Endothelial cell of umbilical vein (primary cell): Measurements from ENCODE around the gene BCS1L. TPM values are rescaled to one million over a fixed set of nuclear protein-coding genes. Genes with fewer than 3 reads are reported as not detected.

Source experiments
- BruUV-seq: library from RNA; stranded (reverse); fragments of 400-500 nt; replicated peaks from 2 replicates; lab custom pipeline; 2021; lab: Mats Ljungman, UMichigan
- CTCF ChIA-PET: fragments of 300-600, 350-600 bp; sonication (Branson Sonifier 250); formaldehyde crosslinking; loops from one replicate; lab custom pipeline; 2021; ENCODE audit warnings: antibody characterized with exemption, inconsistent platforms; lab: Charles Lee
- POLR2A ChIA-PET: fragments of 300-600, 350-600 bp; sonication (Branson Sonifier 250); formaldehyde crosslinking; loops from one replicate; lab custom pipeline; 2021; ENCODE audit warnings: antibody characterized with exemption, inconsistent platforms; lab: Charles Lee
- DNase-seq: peaks from one replicate; pipeline ENCODE4 v3.0.0-alpha.2; 2011; ENCODE audit warnings: low read depth, low spot score
- FAIRE-seq: peaks from 2 replicates; lab custom pipeline; 2011; peaks lifted over from hg19 to GRCh38; lab: Jason Lieb, UNC
- H2AFZ ChIP-seq: 2 replicates; pipeline ENCODE4 v1.6.0; 2012; ENCODE audit warnings: low read depth, low read length, control low read depth, inconsistent platforms
- H3K27ac ChIP-seq: 2 replicates; pipeline ENCODE4 v1.5.1; 2011; ENCODE audit warnings: low read depth, mild to moderate bottlenecking, control low read depth, low read length, moderate library complexity; ENCODE audit not compliant: insufficient read depth
- H3K27me3 ChIP-seq, 2 experiments: 2 replicates each; pipeline versions ENCODE4 v1.6.0 to v1.6.1; 2011; ENCODE audit warnings: low read length in 2 of 2, mixed read lengths in 1 of 2; ENCODE audit not compliant: control insufficient read depth in 2 of 2, insufficient read depth in 2 of 2
- H3K36me3 ChIP-seq, 2 experiments: 2 replicates in 1 of 2; 3 replicates in 1 of 2; pipeline ENCODE4 v1.5.1; 2011; ENCODE audit warnings: low read length in 2 of 2, mild to moderate bottlenecking in 1 of 2, moderate library complexity in 1 of 2; ENCODE audit not compliant: control insufficient read depth in 2 of 2, insufficient read depth in 2 of 2; ENCODE audit errors: extremely low read depth in 1 of 2
- H3K4me1 ChIP-seq: 3 replicates; pipeline ENCODE4 v1.5.1; 2011; ENCODE audit warnings: mild to moderate bottlenecking, low read length; ENCODE audit not compliant: control insufficient read depth, insufficient read depth; ENCODE audit errors: extremely low read depth
- H3K4me2 ChIP-seq: 2 replicates; pipeline ENCODE4 v1.6.1; 2011; ENCODE audit warnings: low read length, control low read depth, mixed read lengths; ENCODE audit not compliant: insufficient read depth
- H3K4me3 ChIP-seq, 3 experiments: fragments of 200-600 bp in 1 of 3; sonication (generic), shearing (Covaris generic) in 1 of 3; replicated peaks in 1 of 3; 2 replicates each; pipeline ENCODE4 v1.5.1; 2011 to 2016; ENCODE audit warnings: control low read depth in 3 of 3, low read length in 3 of 3, mild to moderate bottlenecking in 2 of 3, inconsistent platforms in 1 of 3, low read depth in 1 of 3, moderate library complexity in 1 of 3; ENCODE audit not compliant: insufficient read depth in 1 of 3
- H3K79me2 ChIP-seq: 2 replicates; pipeline ENCODE4 v1.6.0; 2012; ENCODE audit warnings: low read length, inconsistent platforms; ENCODE audit not compliant: control insufficient read depth, insufficient read depth
- H3K9ac ChIP-seq: replicated peaks from 2 replicates; pipeline ENCODE3; 2011; ENCODE audit warnings: low read length, control low read depth; ENCODE audit not compliant: insufficient read depth; ENCODE audit errors: extremely low read depth
- H3K9me1 ChIP-seq: replicated peaks from 3 replicates; pipeline ENCODE4 v1.6.0; 2011; ENCODE audit warnings: mild to moderate bottlenecking, low read length; ENCODE audit not compliant: control insufficient read depth, insufficient read depth; ENCODE audit errors: extremely low read depth
- H3K9me3 ChIP-seq: replicated peaks from 2 replicates; pipeline ENCODE4 v1.5.1; 2012; ENCODE audit warnings: low read length, inconsistent platforms; ENCODE audit not compliant: control insufficient read depth, insufficient read depth
- H4K20me1 ChIP-seq: replicated peaks from 2 replicates; pipeline ENCODE3; 2011; ENCODE audit warnings: mild to moderate bottlenecking, low read length; ENCODE audit not compliant: control insufficient read depth, insufficient read depth; ENCODE audit errors: extremely low read depth
- EZH2 ChIP-seq: IDR thresholded peaks from 2 replicates; pipeline ENCODE4 v1.6.1; 2012; ENCODE audit warnings: borderline replicate concordance, low read depth, mild to moderate bottlenecking, moderate library complexity, low read length, inconsistent platforms; ENCODE audit not compliant: severe bottlenecking
- FOS ChIP-seq: IDR thresholded peaks from 2 replicates; pipeline ENCODE4 v1.6.1; 2011; ENCODE audit warnings: mild to moderate bottlenecking, low read length, moderate library complexity, borderline replicate concordance; ENCODE audit not compliant: insufficient read depth
- GATA2 ChIP-seq: IDR thresholded peaks from 2 replicates; pipeline ENCODE4 v1.7.0; 2011; ENCODE audit warnings: low read depth, mild to moderate bottlenecking, moderate library complexity, mixed read lengths, low read length; ENCODE audit not compliant: insufficient read length, insufficient read depth
- POLR2A ChIP-seq: IDR thresholded peaks from 2 replicates; pipeline ENCODE4 v1.6.1; 2012; ENCODE audit warnings: low read depth, mild to moderate bottlenecking, control low read depth, low read length
- dilution Hi-C: fragments of 300-500 bp; cut with MboI; formaldehyde crosslinking; loops from one replicate; pipeline ENCODE4 v1.15.0; 2019; ENCODE audit warnings: low sequenced_read_pairs; ENCODE audit not compliant: extremely low pct_ligation_motif_present
- intact Hi-C: fragments of 100-400 bp; cut with micrococcal nuclease; formaldehyde crosslinking; loops from one replicate; pipeline ENCODE4 v1.10.0; 2022
- polyA plus RNA-seq, 4 experiments: library from polyadenylated mRNA; depleted of rRNA in 3 of 4; stranded (reverse) in 3 of 4; unstranded in 1 of 4; fragments of >200 nt; gene quantifications; 2 replicates each; pipeline versions ENCODE4 v1.2.1 to v1.2.3, GENCODE V29; 2011 to 2012; ENCODE audit warnings: missing spikeins in 1 of 4
- total RNA-seq: library from RNA; stranded (reverse); gene quantifications from 2 replicates; pipeline ENCODE4 v1.2.3, GENCODE V29; 2021
- TF ChIP-seq, protein P1 (sequence below), 2 donors: IDR thresholded peaks; 1 replicate in 1 of 2; 2 replicates in 1 of 2; pipeline ENCODE4 v1.5.1; 2011; ENCODE audit warnings: low read length in 2 of 2, mild to moderate bottlenecking in 2 of 2, moderate library complexity in 2 of 2, control low read depth in 1 of 2, inconsistent platforms in 1 of 2, low read depth in 1 of 2; ENCODE audit not compliant: insufficient read depth in 1 of 2; ENCODE audit errors: extremely low read depth in 1 of 2

The BCS1L gene
- total and polyA plus RNA-seq, 2 donors (not counting 3 experiments of a cell fraction or from before 2014, with no cell fraction given): 57.4 to 70.3 TPM

DNA sequence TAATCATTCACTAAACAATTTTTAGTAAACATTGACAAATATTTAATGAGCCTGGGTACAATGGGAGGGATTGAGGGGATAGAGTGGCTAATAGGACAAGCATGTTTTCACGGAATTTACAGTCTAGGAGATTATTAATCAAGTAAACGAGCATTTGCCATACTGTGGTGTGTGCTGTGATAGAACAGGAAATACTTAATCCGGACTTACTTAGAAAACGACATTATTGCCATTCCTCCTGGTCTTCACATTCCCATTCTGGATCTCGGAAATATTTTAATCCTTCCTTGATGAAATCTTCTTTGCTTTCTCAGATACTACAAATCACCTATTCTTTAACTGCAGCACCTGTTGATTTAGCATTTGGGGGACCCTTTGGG is 52.1 kb downstream of the BCS1L start:
- Histone ChIP-seq H3K4me1 (peaks cover 14% of the 10 kb centered on the region), H4K20me1 (no peaks in the 10 kb centered on the region), H3K79me2 (peaks cover 39% of the 10 kb centered on the region), H3K4me3 (peak overlapping the region; percentile 89 to 98 (median 93)), H3K36me3 (peaks cover 0 to 2% of the 10 kb centered on the region in 2 experiments), H2AFZ (peak overlapping the region; percentile 71), H3K27me3 (no peaks in the 10 kb centered on the region), H3K9me1 (no peaks in the 10 kb centered on the region), H3K4me2 (peak overlapping the region; percentile 94), H3K27ac (peak overlapping the region; percentile 60), H3K9me3 (no peaks in the 10 kb centered on the region), H3K9ac (peak overlapping the region; percentile 87)
- DNase-seq (no peak), FAIRE-seq (no peak)
- intact Hi-C loops: loop anchor here (1.0 kb wide), 2 partner anchors 20 to 136 kb away; no protein-coding TSS in a partner anchor
- TF ChIP-seq EZH2: no peak
- TF ChIP-seq, protein P1, sequence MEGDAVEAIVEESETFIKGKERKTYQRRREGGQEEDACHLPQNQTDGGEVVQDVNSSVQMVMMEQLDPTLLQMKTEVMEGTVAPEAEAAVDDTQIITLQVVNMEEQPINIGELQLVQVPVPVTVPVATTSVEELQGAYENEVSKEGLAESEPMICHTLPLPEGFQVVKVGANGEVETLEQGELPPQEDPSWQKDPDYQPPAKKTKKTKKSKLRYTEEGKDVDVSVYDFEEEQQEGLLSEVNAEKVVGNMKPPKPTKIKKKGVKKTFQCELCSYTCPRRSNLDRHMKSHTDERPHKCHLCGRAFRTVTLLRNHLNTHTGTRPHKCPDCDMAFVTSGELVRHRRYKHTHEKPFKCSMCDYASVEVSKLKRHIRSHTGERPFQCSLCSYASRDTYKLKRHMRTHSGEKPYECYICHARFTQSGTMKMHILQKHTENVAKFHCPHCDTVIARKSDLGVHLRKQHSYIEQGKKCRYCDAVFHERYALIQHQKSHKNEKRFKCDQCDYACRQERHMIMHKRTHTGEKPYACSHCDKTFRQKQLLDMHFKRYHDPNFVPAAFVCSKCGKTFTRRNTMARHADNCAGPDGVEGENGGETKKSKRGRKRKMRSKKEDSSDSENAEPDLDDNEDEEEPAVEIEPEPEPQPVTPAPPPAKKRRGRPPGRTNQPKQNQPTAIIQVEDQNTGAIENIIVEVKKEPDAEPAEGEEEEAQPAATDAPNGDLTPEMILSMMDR (IDR thresholded peaks at IDR 0.05; ENCODE audit: extremely low read depth in 1 of 2, insufficient read depth in 1 of 2, low read depth in 1 of 2, low read length in 2 of 2): no peak
- TF ChIP-seq POLR2A: no peak
- no peak for TF ChIP-seq GATA2
- TF ChIP-seq FOS: no peak
- no TSS peak for BruUV-seq
- ChIA-PET POLR2A (interaction anchor here (1.1 kb wide), 1 partner anchor 71 kb away, joined by 3 read pairs; no protein-coding TSS in a partner anchor), CTCF (interaction anchor here (1.2 to 3.9 kb wide), 11 partner anchors 9 to 142 kb away, joined by 3 to 45 read pairs (median 11); partner anchors contain the start of genes BCS1L, CYP27A1, RNF25 and STK36)
- dilution Hi-C loops: no loop called here

Other genes with a start within 250 kb of the BCS1L start
- not detected in 2 replicates for gene VIL1, start 240.6 kb upstream of the BCS1L start, total RNA-seq
- not detected in 2 replicates for gene VIL1, start 240.6 kb upstream of the BCS1L start, polyA plus RNA-seq
- 13.1 and 14.4 TPM in 2 replicates for gene USP37, start 91.3 kb upstream of the BCS1L start, total RNA-seq
- 1.3 and 1.9 TPM in 2 replicates for gene USP37, start 91.3 kb upstream of the BCS1L start, polyA plus RNA-seq
- gene CNOT9, start 90.8 kb upstream of the BCS1L start, total RNA-seq: 63.2 and 68.9 TPM in 2 replicates
- 53.2 and 57.3 TPM in 2 replicates for gene CNOT9, start 90.8 kb upstream of the BCS1L start, polyA plus RNA-seq
- 1.4 and 3.1 TPM in 2 replicates for gene PLCD4, start 51.8 kb upstream of the BCS1L start, total RNA-seq
- gene PLCD4, start 51.8 kb upstream of the BCS1L start, polyA plus RNA-seq: 2.2 and 2.3 TPM in 2 replicates
- 31.4 and 34.5 TPM in 2 replicates for gene ZNF142, start 60 bp upstream of the BCS1L start, total RNA-seq
- 14.5 and 16.0 TPM in 2 replicates for gene ZNF142, start 60 bp upstream of the BCS1L start, polyA plus RNA-seq
- gene RNF25, start 12.3 kb downstream of the BCS1L start, total RNA-seq: 38.2 and 39.1 TPM in 2 replicates
- gene RNF25, start 12.3 kb downstream of the BCS1L start, polyA plus RNA-seq: 54.7 and 61.1 TPM in 2 replicates
- gene STK36, start 12.4 kb downstream of the BCS1L start, total RNA-seq: 34.9 and 40.9 TPM in 2 replicates
- 65.2 and 67.4 TPM in 2 replicates for gene STK36, start 12.4 kb downstream of the BCS1L start, polyA plus RNA-seq
- 41.0 and 45.0 TPM in 2 replicates for gene TTLL4, start 51.2 kb downstream of the BCS1L start, total RNA-seq
- gene TTLL4, start 51.2 kb downstream of the BCS1L start, polyA plus RNA-seq: 26.7 and 30.5 TPM in 2 replicates
- gene CYP27A1, start 122.5 kb downstream of the BCS1L start, total RNA-seq: 12.6 and 15.1 TPM in 2 replicates
- gene CYP27A1, start 122.5 kb downstream of the BCS1L start, polyA plus RNA-seq: 30.3 and 34.9 TPM in 2 replicates
- not detected in 2 replicates for gene PRKAG3, start 172.1 kb downstream of the BCS1L start, total RNA-seq
- not detected in 2 replicates for gene PRKAG3, start 172.1 kb downstream of the BCS1L start, polyA plus RNA-seq
- not detected in 2 replicates for gene WNT6, start 200.1 kb downstream of the BCS1L start, total RNA-seq
- gene WNT6, start 200.1 kb downstream of the BCS1L start, polyA plus RNA-seq: not detected in 2 replicates
- not detected in 2 replicates for gene WNT10A, start 221.2 kb downstream of the BCS1L start, total RNA-seq
- gene WNT10A, start 221.2 kb downstream of the BCS1L start, polyA plus RNA-seq: not detected in 2 replicates